NB4 (cell line): Measurements from ENCODE around the gene LY86.

Source experiments
- CTCF ChIP-seq: IDR thresholded peaks from one replicate; pipeline ENCODE4 v1.5.1; 2012; ENCODE audit warnings: low read depth, low read length
- MAX ChIP-seq: IDR thresholded peaks from 2 replicates; pipeline ENCODE4 v1.6.1; 2011; ENCODE audit warnings: low read depth, low read length

- no peak for TF ChIP-seq CTCF
- no peak for TF ChIP-seq MAX
Observed at GRCh38 chr6:6629402-6629801, 40.9 kb downstream of the LY86 start.
